ENCODE results near the gene BCL3. TPM values are rescaled to one million over a fixed set of nuclear protein-coding genes. Genes with fewer than 3 reads are reported as not detected.

BCL3 gene
- total and polyA plus RNA-seq, 4 donors = 17.6 to 233 (median 63.8) TPM

GRCh38 chr19:44714597-44715169 is 33.8 kb upstream of the BCL3 start:
- Histone ChIP-seq H3K9ac (ENCODE audit: insufficient read depth in 1 of 2, low read length in 2 of 2) (no peak overlapping the region), H3K27me3 (ENCODE audit: control insufficient read depth in 3 of 3, insufficient read depth in 3 of 3, low read length in 2 of 3) (no peaks in the 10 kb centered on the region), H3K4me1 (ENCODE audit: control insufficient read depth in 5 of 5, insufficient read depth in 5 of 5, low read length in 5 of 5) (peaks cover 0 to 15% (median 10%) of the 10 kb centered on the region in 5 donors), H3K36me3 (ENCODE audit: control insufficient read depth in 4 of 4, insufficient read depth in 4 of 4, low read length in 4 of 4) (no peaks in the 10 kb centered on the region), H3K9me3 (ENCODE audit: control insufficient read depth in 4 of 4, insufficient read depth in 3 of 4, low read length in 3 of 4) (peaks cover 0 to 7% (median 2%) of the 10 kb centered on the region in 4 donors), H3K27ac (ENCODE audit: low read depth in 1 of 2, low read length in 1 of 2) (no peak overlapping the region), H3K4me3 (no peak overlapping the region)
- WGBS, 2 donors = 50% methylated on average over 2 of the region's 2 CpGs
- TF ChIP-seq, protein P1, sequence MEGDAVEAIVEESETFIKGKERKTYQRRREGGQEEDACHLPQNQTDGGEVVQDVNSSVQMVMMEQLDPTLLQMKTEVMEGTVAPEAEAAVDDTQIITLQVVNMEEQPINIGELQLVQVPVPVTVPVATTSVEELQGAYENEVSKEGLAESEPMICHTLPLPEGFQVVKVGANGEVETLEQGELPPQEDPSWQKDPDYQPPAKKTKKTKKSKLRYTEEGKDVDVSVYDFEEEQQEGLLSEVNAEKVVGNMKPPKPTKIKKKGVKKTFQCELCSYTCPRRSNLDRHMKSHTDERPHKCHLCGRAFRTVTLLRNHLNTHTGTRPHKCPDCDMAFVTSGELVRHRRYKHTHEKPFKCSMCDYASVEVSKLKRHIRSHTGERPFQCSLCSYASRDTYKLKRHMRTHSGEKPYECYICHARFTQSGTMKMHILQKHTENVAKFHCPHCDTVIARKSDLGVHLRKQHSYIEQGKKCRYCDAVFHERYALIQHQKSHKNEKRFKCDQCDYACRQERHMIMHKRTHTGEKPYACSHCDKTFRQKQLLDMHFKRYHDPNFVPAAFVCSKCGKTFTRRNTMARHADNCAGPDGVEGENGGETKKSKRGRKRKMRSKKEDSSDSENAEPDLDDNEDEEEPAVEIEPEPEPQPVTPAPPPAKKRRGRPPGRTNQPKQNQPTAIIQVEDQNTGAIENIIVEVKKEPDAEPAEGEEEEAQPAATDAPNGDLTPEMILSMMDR (IDR thresholded peaks at IDR 0.05; ENCODE audit: control extremely low read depth, extremely low read depth) = no peak
- ATAC-seq (ENCODE audit: insufficient read depth, low FRiP score) = no peak
- DNase-seq = no peak

DNA sequence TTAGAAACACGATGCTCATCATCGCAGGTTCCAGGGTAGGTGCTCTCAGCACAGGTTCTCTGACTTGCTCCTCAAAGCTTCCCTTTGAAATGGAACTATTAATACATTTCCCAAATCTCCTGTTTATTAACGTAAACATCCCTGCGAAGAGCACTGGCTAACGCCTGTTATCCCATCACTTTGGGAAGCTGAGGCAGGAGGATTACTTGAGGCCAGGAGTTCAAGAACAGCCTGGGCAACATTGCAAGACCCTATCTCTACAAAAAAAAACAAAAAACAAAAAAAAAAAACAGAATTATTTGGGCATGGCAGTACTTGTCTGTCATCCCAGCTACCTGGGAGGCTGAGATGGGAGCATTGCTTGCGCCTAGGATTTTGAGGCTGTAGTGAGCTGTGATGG is 30.9 kb upstream of the BCL3 start:
- Histone ChIP-seq H3K4me3 (no peak overlapping the region), H3K27me3 (ENCODE audit: control insufficient read depth in 3 of 3, insufficient read depth in 3 of 3, low read length in 2 of 3) (no peaks in the 10 kb centered on the region), H3K27ac (ENCODE audit: low read depth in 1 of 2, low read length in 1 of 2) (peak overlapping the region; percentile 53 to 76), H3K4me1 (ENCODE audit: control insufficient read depth in 5 of 5, insufficient read depth in 5 of 5, low read length in 5 of 5) (peaks cover 0 to 20% (median 10%) of the 10 kb centered on the region in 5 donors), H3K36me3 (ENCODE audit: control insufficient read depth in 4 of 4, insufficient read depth in 4 of 4, low read length in 4 of 4) (no peaks in the 10 kb centered on the region), H3K9ac (ENCODE audit: insufficient read depth in 1 of 2, low read length in 2 of 2) (no peak overlapping the region), H3K9me3 (ENCODE audit: control insufficient read depth in 4 of 4, insufficient read depth in 3 of 4, low read length in 3 of 4) (peaks cover 0 to 7% (median 2%) of the 10 kb centered on the region in 4 donors)
- 86 to 93% methylated on average over 6 of the region's 6 CpGs for WGBS, 2 donors
- TF ChIP-seq, protein P1 (IDR thresholded peaks at IDR 0.05; ENCODE audit: control extremely low read depth, extremely low read depth) = no peak
- ATAC-seq (ENCODE audit: insufficient read depth, low FRiP score) (no peak), DNase-seq (no peak)

- H3K9ac ChIP-seq (ENCODE audit: insufficient read depth in 1 of 2, low read length in 2 of 2) = peak overlapping the region in 1 of 2 donors; percentile 7
- H3K27me3 ChIP-seq (ENCODE audit: control insufficient read depth in 3 of 3, insufficient read depth in 3 of 3, low read length in 2 of 3) = no peaks in the 10 kb centered on the region
- H3K36me3 ChIP-seq (ENCODE audit: control insufficient read depth in 4 of 4, insufficient read depth in 4 of 4, low read length in 4 of 4) = no peaks in the 10 kb centered on the region
- TF ChIP-seq, protein P1 (IDR thresholded peaks at IDR 0.05; ENCODE audit: control extremely low read depth, extremely low read depth) = no peak
- peaks cover 0 to 22% (median 10%) of the 10 kb centered on the region in 5 donors for H3K4me1 ChIP-seq (ENCODE audit: control insufficient read depth in 5 of 5, insufficient read depth in 5 of 5, low read length in 5 of 5)
- peak; percentile 76 to 88 (median 86) for DNase-seq
- 25 to 35% methylated on average over 11 of the region's 11 CpGs for WGBS, 2 donors
- no peak overlapping the region for H3K4me3 ChIP-seq
- ATAC-seq (ENCODE audit: insufficient read depth, low FRiP score) = no peak
- H3K9me3 ChIP-seq (ENCODE audit: control insufficient read depth in 4 of 4, insufficient read depth in 3 of 4, low read length in 3 of 4) = peaks cover 0 to 7% (median 2%) of the 10 kb centered on the region in 4 donors
- H3K27ac ChIP-seq (ENCODE audit: low read depth in 1 of 2, low read length in 1 of 2) = peak overlapping the region; percentile 76 to 86
These were observed 29.9 kb upstream of the BCL3 start for GRCh38 chr19:44718441-44719261.
